HepG2 (cell line): ENCODE results near the gene DNMBP. TPM values are rescaled to one million over a fixed set of nuclear protein-coding genes. Genes with fewer than 3 reads are reported as not detected.
A peak's percentile ranks its signal among the peaks of the same experiment; 100 is the strongest.

Experiments
- ATAC-seq: fragments of 200-7000 bp; cut with Tn5 transposase; 3 replicates; pipeline ENCODE4 v1.9.1; 2020; ENCODE audit warnings: mild to moderate bottlenecking, moderate library complexity
- BruUV-seq: library from RNA; stranded (reverse); fragments of 400-500 nt; replicated peaks from 2 replicates; lab custom pipeline; 2021; lab: Mats Ljungman, UMichigan
- CTCF ChIA-PET: fragments of 300-600 bp; formaldehyde crosslinking; extraction: SDS; loops from one replicate; lab custom pipeline; 2021; ENCODE audit warnings: low total read pairs, inconsistent platforms, low intra/inter-chr PET ratio; lab: Yijun Ruan, JAX
- POLR2A ChIA-PET: fragments of 350-600 bp; sonication (Branson Sonifier 250); formaldehyde crosslinking; loops from one replicate; lab custom pipeline; 2020; ENCODE audit warnings: antibody characterized with exemption, inconsistent platforms; lab: Yijun Ruan, JAX
- DNase-seq: peaks from one replicate; pipeline ENCODE4 v3.0.0-alpha.2; 2015; ENCODE audit warnings: low spot score
- FAIRE-seq: peaks from 3 replicates; lab custom pipeline; 2011; peaks lifted over from hg19 to GRCh38; lab: Jason Lieb, UNC
- H2AFZ ChIP-seq: one replicate; pipeline ENCODE4 v1.6.1; 2011; ENCODE audit warnings: low read length, inconsistent platforms
- H3K27ac ChIP-seq: fragments of 300-600 bp; 3 replicates; pipeline ENCODE4 v1.8.0; 2011; ENCODE audit warnings: mixed run types, mild to moderate bottlenecking, mixed read lengths, low read length, inconsistent platforms; ENCODE audit not compliant: insufficient read depth; ENCODE audit errors: extremely low read length
- H3K27me3 ChIP-seq, 2 experiments: fragments of 200-600 bp in 1 of 2; 2 replicates in 1 of 2; 3 replicates in 1 of 2; pipeline versions ENCODE4 v1.6.0 to v1.8.0; 2011; ENCODE audit warnings: low read length in 2 of 2, mild to moderate bottlenecking in 2 of 2, moderate library complexity in 2 of 2, inconsistent platforms in 1 of 2; ENCODE audit not compliant: insufficient read depth in 2 of 2, control insufficient read depth in 1 of 2
- H3K36me3 ChIP-seq, 2 experiments: fragments of 200-600 bp in 1 of 2; replicated peaks in 1 of 2; 2 replicates in 1 of 2; 3 replicates in 1 of 2; pipeline versions ENCODE4 v1.5.1 to v1.8.0; 2011; ENCODE audit warnings: low read length in 2 of 2, inconsistent platforms in 1 of 2; ENCODE audit not compliant: insufficient read depth in 2 of 2, control insufficient read depth in 1 of 2
- H3K4me1 ChIP-seq: 2 replicates; pipeline ENCODE4 v1.5.1; 2012; ENCODE audit warnings: low read length, inconsistent platforms; ENCODE audit not compliant: insufficient read depth
- H3K4me2 ChIP-seq: 2 replicates; pipeline ENCODE4 v1.6.0; 2011; ENCODE audit warnings: low read depth, low read length, inconsistent platforms
- H3K4me3 ChIP-seq, 3 experiments: fragments of 200-600 bp in 1 of 3; sonication (generic), shearing (Covaris generic) in 1 of 3; replicated peaks in 1 of 3; 2 replicates each; pipeline ENCODE4 v1.5.1; 2011 to 2016; ENCODE audit warnings: low read length in 3 of 3, inconsistent platforms in 2 of 3, low read depth in 2 of 3, mild to moderate bottlenecking in 2 of 3, control low read depth in 1 of 3, mixed read lengths in 1 of 3; ENCODE audit not compliant: insufficient read depth in 1 of 3
- H3K79me2 ChIP-seq: one replicate; pipeline ENCODE4 v1.6.1; 2011; ENCODE audit warnings: low read length, inconsistent platforms; ENCODE audit not compliant: insufficient read depth
- H3K9ac ChIP-seq: 2 replicates; pipeline ENCODE4 v1.6.0; 2011; ENCODE audit warnings: mild to moderate bottlenecking, low read depth, low read length, inconsistent platforms; ENCODE audit not compliant: insufficient read depth
- H3K9me3 ChIP-seq: 2 replicates; pipeline ENCODE4 v1.5.1; 2012; ENCODE audit warnings: mild to moderate bottlenecking, low read length
- H4K20me1 ChIP-seq: 2 replicates; pipeline ENCODE4 v1.6.0; 2011; ENCODE audit warnings: inconsistent platforms, mild to moderate bottlenecking, low read length, moderate library complexity; ENCODE audit not compliant: insufficient read depth
- NFRKB ChIP-seq: fragments of 450-650 bp; IDR thresholded peaks from 2 replicates; pipeline ENCODE4 v1.6.1; 2017
- PRPF4 ChIP-seq: fragments of 200-400 bp; formaldehyde crosslinking; IDR thresholded peaks from 2 replicates; pipeline ENCODE4 v1.6.1; 2016; ENCODE audit warnings: low read length, low read depth; ENCODE audit not compliant: poor library complexity, severe bottlenecking
- SPEN ChIP-seq: sonication (generic); formaldehyde crosslinking; IDR thresholded peaks from 2 replicates; pipeline ENCODE4 v1.5.1; 2020; ENCODE audit warnings: low read depth, mild to moderate bottlenecking, missing genetic modification reagents
- TBX3 ChIP-seq: fragments of 450-650 bp; IDR thresholded peaks from 2 replicates; pipeline ENCODE4 v1.6.1; 2017; ENCODE audit warnings: antibody characterized with exemption, mild to moderate bottlenecking, inconsistent platforms, borderline replicate concordance
- ZNF567 ChIP-seq: sonication (generic); formaldehyde crosslinking; IDR thresholded peaks from 2 replicates; pipeline ENCODE4 v1.8.1; 2023; ENCODE audit warnings: mild to moderate bottlenecking, missing genetic modification reagents, borderline replicate concordance
- ZNF644 ChIP-seq: IDR thresholded peaks from 2 replicates; pipeline ENCODE4 v1.6.1; 2016; ENCODE audit warnings: low read depth
- ZNF746 ChIP-seq: sonication (generic); formaldehyde crosslinking; IDR thresholded peaks from 2 replicates; pipeline ENCODE4 v1.8.0; 2022; ENCODE audit warnings: mild to moderate bottlenecking, missing genetic modification reagents
- ZNF768 ChIP-seq: sonication (generic); formaldehyde crosslinking; IDR thresholded peaks from 2 replicates; pipeline ENCODE4 v1.4.0; 2020; ENCODE audit warnings: missing genetic modification reagents
- ZNF788 ChIP-seq: sonication (generic); formaldehyde crosslinking; IDR thresholded peaks from 2 replicates; pipeline ENCODE4 v1.5.0; 2020; ENCODE audit warnings: mild to moderate bottlenecking, missing genetic modification reagents, borderline replicate concordance
- WGBS: methylation state at CpG from one replicate; pipeline ENCODE4 v1.1.6; 2017; ENCODE audit warnings: low lambda C conversion rate; 5-methylcytosine and 5-hydroxymethylcytosine counted together
- in situ Hi-C: cut with HindIII; loops from 2 replicates; pipeline ENCODE4 v1.10.0; 2017; ENCODE audit warnings: low pct_unique_long_range_greater_than_20kb; ENCODE audit not compliant: extremely low pct_ligation_motif_present
- intact Hi-C: fragments of 100-400 bp; cut with micrococcal nuclease; formaldehyde crosslinking; loops from one replicate; pipeline ENCODE4 v1.10.0; 2022; ENCODE audit not compliant: unreplicated experiment
- polyA plus RNA-seq, 8 experiments: library from polyadenylated mRNA; depleted of rRNA in 3 of 8; stranded (reverse) in 7 of 8; unstranded in 1 of 8; fragments of >200 nt; fragmentation: Illumina TruSeq in 4 of 8; extraction: Trizol in 4 of 8; gene quantifications; 2 replicates each; pipeline versions ENCODE4 v1.2.1 to v1.2.3, GENCODE V29; 2011 to 2016; ENCODE audit warnings: low read depth in 4 of 8, missing spikeins in 1 of 8, mixed read lengths in 1 of 8; ENCODE audit not compliant: insufficient read depth in 1 of 8
- total RNA-seq, 5 experiments: library from RNA; depleted of rRNA; stranded (reverse); fragments of >200 nt; fragmentation: Illumina TruSeq; extraction: Trizol; gene quantifications; 2 replicates each; pipeline ENCODE4 v1.2.3, GENCODE V29; 2016; ENCODE audit warnings: low read depth in 1 of 5
- TF ChIP-seq, protein P1 (sequence below): sonication (generic); formaldehyde crosslinking; IDR thresholded peaks from 2 replicates; pipeline ENCODE4 v1.5.0; 2020; ENCODE audit warnings: missing genetic modification reagents
- TF ChIP-seq, protein P2 (sequence below): sonication (generic); formaldehyde crosslinking; IDR thresholded peaks from 2 replicates; pipeline ENCODE4 v1.4.0; 2020; ENCODE audit warnings: mild to moderate bottlenecking, missing genetic modification reagents, borderline replicate concordance
- TF ChIP-seq, protein P3 (sequence below): IDR thresholded peaks from 2 replicates; pipeline ENCODE4 v1.6.1; 2016; ENCODE audit warnings: mild to moderate bottlenecking
- TF ChIP-seq, protein P4 (sequence below): IDR thresholded peaks from 2 replicates; pipeline ENCODE4 v1.6.1; 2016; ENCODE audit warnings: low read depth, control low read depth
- TF ChIP-seq, protein P5 (sequence below): IDR thresholded peaks from 2 replicates; pipeline ENCODE4 v1.6.1; 2016; ENCODE audit warnings: low read depth, missing genetic modification reagents, missing compliant biosample characterization

The DNMBP gene
- total and polyA plus RNA-seq, 2 of the 13 experiments (the other 11 are each of a cell fraction or from before 2014, with no cell fraction given), result 3.6 to 6.3 TPM

DNA sequence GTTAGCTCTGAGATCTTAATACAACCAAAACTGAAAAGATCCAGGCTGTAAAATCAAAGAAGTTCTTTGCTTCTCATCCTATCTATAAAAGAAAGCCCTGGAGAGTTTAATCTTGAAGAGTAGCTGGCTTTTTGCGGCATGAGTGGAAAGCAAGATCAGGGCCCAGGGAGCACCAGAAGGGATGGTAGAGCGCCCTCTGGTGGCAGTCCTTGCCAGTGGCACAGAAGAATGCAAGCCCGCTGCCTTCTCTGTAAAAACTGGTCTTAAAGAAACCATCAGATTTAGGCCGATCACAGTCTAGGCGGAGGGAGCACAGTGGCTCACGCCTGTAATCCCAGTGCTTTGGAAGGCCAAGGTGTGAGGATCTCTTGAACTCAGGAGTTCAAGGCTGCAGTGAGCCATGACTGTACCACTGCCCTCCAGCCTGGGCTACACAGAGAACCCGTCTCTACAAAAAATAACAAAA, 36.3 kb upstream of the DNMBP start:
- H3K9ac ChIP-seq, result no peak overlapping the region
- H4K20me1 ChIP-seq, result no peaks in the 10 kb centered on the region
- H3K27me3 ChIP-seq, result no peaks in the 10 kb centered on the region
- intact Hi-C loops, result loop anchor here (1.0 to 5.0 kb wide), 4 partner anchors 39 to 187 kb away; partner anchors contain the start of gene DNMBP
- H3K79me2 ChIP-seq, result no peaks in the 10 kb centered on the region
- H3K36me3 ChIP-seq, result peaks cover 4 to 8% of the 10 kb centered on the region in 2 experiments; a peak in 4 of 5 replicates
- BruUV-seq, result no TSS peak
- H3K4me2 ChIP-seq, result no peak overlapping the region
- ATAC-seq (peak; percentile 93), FAIRE-seq (peak; percentile 91), DNase-seq (peak; percentile 50)
- WGBS, result 26% methylated on average over 6 of the region's 7 CpGs
- ChIA-PET POLR2A (no interaction called here), CTCF (interaction anchor here (0.7 to 2.5 kb wide), 6 partner anchors 8 to 201 kb away, joined by 3 to 9 read pairs (median 6); partner anchors contain the start of gene DNMBP)
- peaks cover 7% of the 10 kb centered on the region; the same call in 1 of the 2 replicates for H3K4me1 ChIP-seq
- H3K9me3 ChIP-seq, result no peaks in the 10 kb centered on the region
- no peak overlapping the region for H3K4me3 ChIP-seq
- no peak overlapping the region for H2AFZ ChIP-seq
- H3K27ac ChIP-seq, result no peak overlapping the region
- in situ Hi-C loops, result no loop called here
- TF ChIP-seq ZNF746 (CRISPR knock-in tag) (no peak), NFRKB (no peak), TBX3 (no peak), ZNF788 (CRISPR knock-in tag) (no peak), SPEN (CRISPR knock-in tag) (no peak), PRPF4 (no peak), ZNF768 (CRISPR knock-in tag) (no peak), ZNF567 (CRISPR knock-in tag) (no peak), ZNF644 (no peak)
- TF ChIP-seq, protein P1, sequence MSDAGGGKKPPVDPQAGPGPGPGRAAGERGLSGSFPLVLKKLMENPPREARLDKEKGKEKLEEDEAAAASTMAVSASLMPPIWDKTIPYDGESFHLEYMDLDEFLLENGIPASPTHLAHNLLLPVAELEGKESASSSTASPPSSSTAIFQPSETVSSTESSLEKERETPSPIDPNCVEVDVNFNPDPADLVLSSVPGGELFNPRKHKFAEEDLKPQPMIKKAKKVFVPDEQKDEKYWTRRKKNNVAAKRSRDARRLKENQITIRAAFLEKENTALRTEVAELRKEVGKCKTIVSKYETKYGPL (CRISPR knock-in tag), result no peak
- TF ChIP-seq, protein P2, sequence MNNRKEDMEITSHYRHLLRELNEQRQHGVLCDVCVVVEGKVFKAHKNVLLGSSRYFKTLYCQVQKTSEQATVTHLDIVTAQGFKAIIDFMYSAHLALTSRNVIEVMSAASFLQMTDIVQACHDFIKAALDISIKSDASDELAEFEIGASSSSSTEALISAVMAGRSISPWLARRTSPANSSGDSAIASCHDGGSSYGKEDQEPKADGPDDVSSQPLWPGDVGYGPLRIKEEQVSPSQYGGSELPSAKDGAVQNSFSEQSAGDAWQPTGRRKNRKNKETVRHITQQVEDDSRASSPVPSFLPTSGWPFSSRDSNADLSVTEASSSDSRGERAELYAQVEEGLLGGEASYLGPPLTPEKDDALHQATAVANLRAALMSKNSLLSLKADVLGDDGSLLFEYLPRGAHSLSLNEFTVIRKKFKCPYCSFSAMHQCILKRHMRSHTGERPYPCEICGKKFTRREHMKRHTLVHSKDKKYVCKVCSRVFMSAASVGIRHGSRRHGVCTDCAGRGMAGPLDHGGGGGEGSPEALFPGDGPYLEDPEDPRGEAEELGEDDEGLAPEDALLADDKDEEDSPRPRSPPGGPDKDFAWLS (CRISPR knock-in tag), result no peak
- TF ChIP-seq, protein P3, sequence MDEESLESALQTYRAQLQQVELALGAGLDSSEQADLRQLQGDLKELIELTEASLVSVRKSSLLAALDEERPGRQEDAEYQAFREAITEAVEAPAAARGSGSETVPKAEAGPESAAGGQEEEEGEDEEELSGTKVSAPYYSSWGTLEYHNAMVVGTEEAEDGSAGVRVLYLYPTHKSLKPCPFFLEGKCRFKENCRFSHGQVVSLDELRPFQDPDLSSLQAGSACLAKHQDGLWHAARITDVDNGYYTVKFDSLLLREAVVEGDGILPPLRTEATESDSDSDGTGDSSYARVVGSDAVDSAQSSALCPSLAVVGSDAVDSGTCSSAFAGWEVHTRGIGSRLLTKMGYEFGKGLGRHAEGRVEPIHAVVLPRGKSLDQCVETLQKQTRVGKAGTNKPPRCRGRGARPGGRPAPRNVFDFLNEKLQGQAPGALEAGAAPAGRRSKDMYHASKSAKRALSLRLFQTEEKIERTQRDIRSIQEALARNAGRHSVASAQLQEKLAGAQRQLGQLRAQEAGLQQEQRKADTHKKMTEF (CRISPR knock-in tag), result no peak
- TF ChIP-seq, protein P4, sequence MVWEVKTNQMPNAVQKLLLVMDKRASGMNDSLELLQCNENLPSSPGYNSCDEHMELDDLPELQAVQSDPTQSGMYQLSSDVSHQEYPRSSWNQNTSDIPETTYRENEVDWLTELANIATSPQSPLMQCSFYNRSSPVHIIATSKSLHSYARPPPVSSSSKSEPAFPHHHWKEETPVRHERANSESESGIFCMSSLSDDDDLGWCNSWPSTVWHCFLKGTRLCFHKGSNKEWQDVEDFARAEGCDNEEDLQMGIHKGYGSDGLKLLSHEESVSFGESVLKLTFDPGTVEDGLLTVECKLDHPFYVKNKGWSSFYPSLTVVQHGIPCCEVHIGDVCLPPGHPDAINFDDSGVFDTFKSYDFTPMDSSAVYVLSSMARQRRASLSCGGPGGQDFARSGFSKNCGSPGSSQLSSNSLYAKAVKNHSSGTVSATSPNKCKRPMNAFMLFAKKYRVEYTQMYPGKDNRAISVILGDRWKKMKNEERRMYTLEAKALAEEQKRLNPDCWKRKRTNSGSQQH, result no peak
- TF ChIP-seq, protein P5, sequence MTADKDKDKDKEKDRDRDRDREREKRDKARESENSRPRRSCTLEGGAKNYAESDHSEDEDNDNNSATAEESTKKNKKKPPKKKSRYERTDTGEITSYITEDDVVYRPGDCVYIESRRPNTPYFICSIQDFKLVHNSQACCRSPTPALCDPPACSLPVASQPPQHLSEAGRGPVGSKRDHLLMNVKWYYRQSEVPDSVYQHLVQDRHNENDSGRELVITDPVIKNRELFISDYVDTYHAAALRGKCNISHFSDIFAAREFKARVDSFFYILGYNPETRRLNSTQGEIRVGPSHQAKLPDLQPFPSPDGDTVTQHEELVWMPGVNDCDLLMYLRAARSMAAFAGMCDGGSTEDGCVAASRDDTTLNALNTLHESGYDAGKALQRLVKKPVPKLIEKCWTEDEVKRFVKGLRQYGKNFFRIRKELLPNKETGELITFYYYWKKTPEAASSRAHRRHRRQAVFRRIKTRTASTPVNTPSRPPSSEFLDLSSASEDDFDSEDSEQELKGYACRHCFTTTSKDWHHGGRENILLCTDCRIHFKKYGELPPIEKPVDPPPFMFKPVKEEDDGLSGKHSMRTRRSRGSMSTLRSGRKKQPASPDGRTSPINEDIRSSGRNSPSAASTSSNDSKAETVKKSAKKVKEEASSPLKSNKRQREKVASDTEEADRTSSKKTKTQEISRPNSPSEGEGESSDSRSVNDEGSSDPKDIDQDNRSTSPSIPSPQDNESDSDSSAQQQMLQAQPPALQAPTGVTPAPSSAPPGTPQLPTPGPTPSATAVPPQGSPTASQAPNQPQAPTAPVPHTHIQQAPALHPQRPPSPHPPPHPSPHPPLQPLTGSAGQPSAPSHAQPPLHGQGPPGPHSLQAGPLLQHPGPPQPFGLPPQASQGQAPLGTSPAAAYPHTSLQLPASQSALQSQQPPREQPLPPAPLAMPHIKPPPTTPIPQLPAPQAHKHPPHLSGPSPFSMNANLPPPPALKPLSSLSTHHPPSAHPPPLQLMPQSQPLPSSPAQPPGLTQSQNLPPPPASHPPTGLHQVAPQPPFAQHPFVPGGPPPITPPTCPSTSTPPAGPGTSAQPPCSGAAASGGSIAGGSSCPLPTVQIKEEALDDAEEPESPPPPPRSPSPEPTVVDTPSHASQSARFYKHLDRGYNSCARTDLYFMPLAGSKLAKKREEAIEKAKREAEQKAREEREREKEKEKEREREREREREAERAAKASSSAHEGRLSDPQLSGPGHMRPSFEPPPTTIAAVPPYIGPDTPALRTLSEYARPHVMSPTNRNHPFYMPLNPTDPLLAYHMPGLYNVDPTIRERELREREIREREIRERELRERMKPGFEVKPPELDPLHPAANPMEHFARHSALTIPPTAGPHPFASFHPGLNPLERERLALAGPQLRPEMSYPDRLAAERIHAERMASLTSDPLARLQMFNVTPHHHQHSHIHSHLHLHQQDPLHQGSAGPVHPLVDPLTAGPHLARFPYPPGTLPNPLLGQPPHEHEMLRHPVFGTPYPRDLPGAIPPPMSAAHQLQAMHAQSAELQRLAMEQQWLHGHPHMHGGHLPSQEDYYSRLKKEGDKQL (CRISPR knock-in tag), result no peak
